WTC11 (cell line): ENCODE results near the gene CAST. TPM values are rescaled to one million over a fixed set of nuclear protein-coding genes. Genes with fewer than 3 reads are reported as not detected.

Experiments
- ATAC-seq: fragments of 200-7000 bp; cut with Tn5 transposase; 2 replicates; pipeline ENCODE4 v1.10.0; 2021; ENCODE audit warnings: mild to moderate bottlenecking, moderate library complexity
- CTCF ChIA-PET: fragments of 300-600 bp; sonication (Branson Sonifier 250); formaldehyde crosslinking; loops from one replicate; lab custom pipeline; 2021; ENCODE audit warnings: antibody characterized with exemption; lab: Charles Lee
- POLR2A ChIA-PET: fragments of 350-600 bp; sonication (Branson Sonifier 250); formaldehyde crosslinking; loops from one replicate; lab custom pipeline; 2021; ENCODE audit warnings: antibody characterized with exemption; lab: Charles Lee
- DNase-seq: peaks from one replicate; pipeline ENCODE4 v3.0.0; 2021; ENCODE audit warnings: low spot score
- H3K27ac Mint-ChIP-seq: 2 replicates; pipeline ENCODE4 v1.8.0; 2021; ENCODE audit warnings: mixed read lengths
- H3K27me3 Mint-ChIP-seq: 2 replicates; pipeline ENCODE4 v1.8.0; 2021; ENCODE audit warnings: low read depth, mild to moderate bottlenecking, moderate library complexity, mixed read lengths
- H3K36me3 Mint-ChIP-seq: 2 replicates; pipeline ENCODE4 v1.8.0; 2021; ENCODE audit warnings: mixed read lengths
- H3K4me1 Mint-ChIP-seq: 2 replicates; pipeline ENCODE4 v1.8.0; 2022; ENCODE audit warnings: mixed read lengths
- H3K4me3 Mint-ChIP-seq: 2 replicates; pipeline ENCODE4 v1.8.0; 2021; ENCODE audit warnings: mild to moderate bottlenecking, moderate library complexity, mixed read lengths
- H3K9me3 Mint-ChIP-seq: 2 replicates; pipeline ENCODE4 v1.8.0; 2021; ENCODE audit warnings: mixed read lengths
- AR ChIP-seq: fragments of 250-450 bp; sonication (Bioruptor Pico); IDR thresholded peaks from 2 replicates; pipeline ENCODE4 v1.9.0; 2021; ENCODE audit warnings: mild to moderate bottlenecking
- ELF4 ChIP-seq: sonication (generic); formaldehyde crosslinking; IDR thresholded peaks from 2 replicates; pipeline ENCODE4 v1.8.1; 2022; ENCODE audit warnings: low read depth, mild to moderate bottlenecking, moderate library complexity, missing genetic modification reagents
- EMX1 ChIP-seq: fragments of 250-450 bp; sonication (Bioruptor Pico); IDR thresholded peaks from 2 replicates; pipeline ENCODE4 v1.8.0; 2021; ENCODE audit warnings: mild to moderate bottlenecking
- ESRRA ChIP-seq: sonication (generic); formaldehyde crosslinking; IDR thresholded peaks from 2 replicates; pipeline ENCODE4 v1.8.1; 2022; ENCODE audit warnings: mild to moderate bottlenecking, missing genetic modification reagents, borderline replicate concordance
- FOXK1 ChIP-seq: sonication (generic); formaldehyde crosslinking; IDR thresholded peaks from 2 replicates; pipeline ENCODE4 v1.8.0; 2022; ENCODE audit warnings: mild to moderate bottlenecking, moderate library complexity, missing genetic modification reagents
- FOXP1 ChIP-seq: sonication (generic); formaldehyde crosslinking; IDR thresholded peaks from 2 replicates; pipeline ENCODE4 v1.8.0; 2022; ENCODE audit warnings: missing genetic modification reagents, mild to moderate bottlenecking, moderate library complexity, borderline replicate concordance
- HMGXB4 ChIP-seq: sonication (generic); formaldehyde crosslinking; IDR thresholded peaks from 2 replicates; pipeline ENCODE4 v1.8.1; 2023; ENCODE audit warnings: mild to moderate bottlenecking, moderate library complexity, missing genetic modification reagents
- JUN ChIP-seq: sonication (generic); formaldehyde crosslinking; IDR thresholded peaks from 2 replicates; pipeline ENCODE4 v1.8.0; 2023; ENCODE audit warnings: mild to moderate bottlenecking, missing genetic modification reagents
- MLX ChIP-seq: sonication (generic); formaldehyde crosslinking; IDR thresholded peaks from 2 replicates; pipeline ENCODE4 v1.8.1; 2023; ENCODE audit warnings: mild to moderate bottlenecking, missing genetic modification reagents, moderate library complexity
- NR1H2 ChIP-seq: sonication (generic); formaldehyde crosslinking; IDR thresholded peaks from 2 replicates; pipeline ENCODE4 v1.9.0; 2021; ENCODE audit warnings: mild to moderate bottlenecking, moderate library complexity, missing genetic modification reagents
- ZNF138 ChIP-seq: sonication (generic); formaldehyde crosslinking; conservative IDR thresholded peaks from 2 replicates; pipeline ENCODE4 v1.8.1; 2022; ENCODE audit warnings: mild to moderate bottlenecking, moderate library complexity, missing genetic modification reagents
- ZNF219 ChIP-seq: sonication (generic); formaldehyde crosslinking; IDR thresholded peaks from 2 replicates; pipeline ENCODE4 v1.8.0; 2023; ENCODE audit warnings: missing genetic modification reagents, mild to moderate bottlenecking, borderline replicate concordance
- ZNF317 ChIP-seq: sonication (generic); formaldehyde crosslinking; IDR thresholded peaks from 2 replicates; pipeline ENCODE4 v1.8.1; 2023; ENCODE audit warnings: low read depth, mild to moderate bottlenecking, moderate library complexity, missing genetic modification reagents, borderline replicate concordance
- ZNF671 ChIP-seq: fragments of 250-450 bp; sonication (Bioruptor Pico); IDR thresholded peaks from 2 replicates; pipeline ENCODE4 v1.8.0; 2021; ENCODE audit warnings: mild to moderate bottlenecking
- total RNA-seq: library from RNA; stranded (reverse); gene quantifications from 3 replicates; pipeline ENCODE4 v1.2.3, GENCODE V29; 2021
- TF ChIP-seq, protein P1 (sequence below): sonication (generic); formaldehyde crosslinking; IDR thresholded peaks from 2 replicates; pipeline ENCODE4 v1.8.0; 2023; ENCODE audit warnings: missing genetic modification reagents, mild to moderate bottlenecking, borderline replicate concordance
- TF ChIP-seq, protein P2 (sequence below): sonication (generic); formaldehyde crosslinking; conservative IDR thresholded peaks from 2 replicates; pipeline ENCODE4 v1.8.1; 2022; ENCODE audit warnings: mild to moderate bottlenecking, missing genetic modification reagents
- TF ChIP-seq, protein P3 (sequence below): fragments of 250-450 bp; sonication (Bioruptor Pico); IDR thresholded peaks from 2 replicates; pipeline ENCODE4 v1.9.0; 2021; ENCODE audit warnings: moderate library complexity, mild to moderate bottlenecking, inconsistent platforms, borderline replicate concordance
- TF ChIP-seq, protein P4 (sequence below): sonication (generic); formaldehyde crosslinking; IDR thresholded peaks from 2 replicates; pipeline ENCODE4 v1.8.1; 2023; ENCODE audit warnings: mild to moderate bottlenecking, missing genetic modification reagents, moderate library complexity

CAST gene
- total RNA-seq, 1 experiment from 2014 or later = 40.0 TPM

DNA sequence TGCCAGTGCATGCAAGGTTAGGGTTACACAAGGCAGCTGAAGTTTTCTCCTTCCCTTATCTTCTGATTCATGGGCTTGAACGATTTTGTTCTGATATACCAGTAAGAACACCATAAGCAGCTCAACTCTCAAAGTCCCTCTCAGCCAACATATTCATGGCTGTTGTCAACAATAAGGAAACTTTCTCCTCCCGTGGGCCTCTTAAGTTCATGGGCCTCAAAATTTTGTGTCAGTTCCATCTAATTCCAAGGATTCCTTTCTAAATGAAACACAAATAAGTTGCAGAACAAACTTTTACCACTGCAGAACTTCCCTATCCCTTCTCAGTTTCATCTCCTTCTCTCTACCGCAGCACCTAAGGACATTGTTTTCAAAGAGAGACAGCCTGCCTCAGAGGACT, 23.6 kb upstream of the CAST start:
- TF ChIP-seq HMGXB4 (CRISPR knock-in tag) = no peak
- no peak for TF ChIP-seq ESRRA (CRISPR knock-in tag)
- no peak for TF ChIP-seq ELF4 (CRISPR knock-in tag)
- no peak for TF ChIP-seq ZNF138 (CRISPR knock-in tag)
- no peak for TF ChIP-seq ZNF317 (CRISPR knock-in tag)
- no peak for TF ChIP-seq FOXP1 (CRISPR knock-in tag)
- TF ChIP-seq ZNF219 (CRISPR knock-in tag) = no peak
- TF ChIP-seq AR = no peak
- TF ChIP-seq FOXK1 (CRISPR knock-in tag) = no peak
- TF ChIP-seq, protein P1, sequence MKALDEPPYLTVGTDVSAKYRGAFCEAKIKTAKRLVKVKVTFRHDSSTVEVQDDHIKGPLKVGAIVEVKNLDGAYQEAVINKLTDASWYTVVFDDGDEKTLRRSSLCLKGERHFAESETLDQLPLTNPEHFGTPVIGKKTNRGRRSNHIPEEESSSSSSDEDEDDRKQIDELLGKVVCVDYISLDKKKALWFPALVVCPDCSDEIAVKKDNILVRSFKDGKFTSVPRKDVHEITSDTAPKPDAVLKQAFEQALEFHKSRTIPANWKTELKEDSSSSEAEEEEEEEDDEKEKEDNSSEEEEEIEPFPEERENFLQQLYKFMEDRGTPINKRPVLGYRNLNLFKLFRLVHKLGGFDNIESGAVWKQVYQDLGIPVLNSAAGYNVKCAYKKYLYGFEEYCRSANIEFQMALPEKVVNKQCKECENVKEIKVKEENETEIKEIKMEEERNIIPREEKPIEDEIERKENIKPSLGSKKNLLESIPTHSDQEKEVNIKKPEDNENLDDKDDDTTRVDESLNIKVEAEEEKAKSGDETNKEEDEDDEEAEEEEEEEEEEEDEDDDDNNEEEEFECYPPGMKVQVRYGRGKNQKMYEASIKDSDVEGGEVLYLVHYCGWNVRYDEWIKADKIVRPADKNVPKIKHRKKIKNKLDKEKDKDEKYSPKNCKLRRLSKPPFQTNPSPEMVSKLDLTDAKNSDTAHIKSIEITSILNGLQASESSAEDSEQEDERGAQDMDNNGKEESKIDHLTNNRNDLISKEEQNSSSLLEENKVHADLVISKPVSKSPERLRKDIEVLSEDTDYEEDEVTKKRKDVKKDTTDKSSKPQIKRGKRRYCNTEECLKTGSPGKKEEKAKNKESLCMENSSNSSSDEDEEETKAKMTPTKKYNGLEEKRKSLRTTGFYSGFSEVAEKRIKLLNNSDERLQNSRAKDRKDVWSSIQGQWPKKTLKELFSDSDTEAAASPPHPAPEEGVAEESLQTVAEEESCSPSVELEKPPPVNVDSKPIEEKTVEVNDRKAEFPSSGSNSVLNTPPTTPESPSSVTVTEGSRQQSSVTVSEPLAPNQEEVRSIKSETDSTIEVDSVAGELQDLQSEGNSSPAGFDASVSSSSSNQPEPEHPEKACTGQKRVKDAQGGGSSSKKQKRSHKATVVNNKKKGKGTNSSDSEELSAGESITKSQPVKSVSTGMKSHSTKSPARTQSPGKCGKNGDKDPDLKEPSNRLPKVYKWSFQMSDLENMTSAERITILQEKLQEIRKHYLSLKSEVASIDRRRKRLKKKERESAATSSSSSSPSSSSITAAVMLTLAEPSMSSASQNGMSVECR (CRISPR knock-in tag) = no peak
- no peak for TF ChIP-seq EMX1 (CRISPR knock-in tag)
- TF ChIP-seq JUN = no peak
- TF ChIP-seq, protein P2, sequence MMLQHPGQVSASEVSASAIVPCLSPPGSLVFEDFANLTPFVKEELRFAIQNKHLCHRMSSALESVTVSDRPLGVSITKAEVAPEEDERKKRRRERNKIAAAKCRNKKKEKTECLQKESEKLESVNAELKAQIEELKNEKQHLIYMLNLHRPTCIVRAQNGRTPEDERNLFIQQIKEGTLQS (CRISPR knock-in tag) = no peak
- no peak for TF ChIP-seq NR1H2
- TF ChIP-seq, protein P3, sequence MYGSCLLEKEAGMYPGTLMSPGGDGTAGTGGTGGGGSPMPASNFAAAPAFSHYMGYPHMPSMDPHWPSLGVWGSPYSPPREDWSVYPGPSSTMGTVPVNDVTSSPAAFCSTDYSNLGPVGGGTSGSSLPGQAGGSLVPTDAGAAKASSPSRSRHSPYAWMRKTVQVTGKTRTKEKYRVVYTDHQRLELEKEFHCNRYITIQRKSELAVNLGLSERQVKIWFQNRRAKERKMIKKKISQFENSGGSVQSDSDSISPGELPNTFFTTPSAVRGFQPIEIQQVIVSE (CRISPR knock-in tag) = no peak
- TF ChIP-seq, protein P4, sequence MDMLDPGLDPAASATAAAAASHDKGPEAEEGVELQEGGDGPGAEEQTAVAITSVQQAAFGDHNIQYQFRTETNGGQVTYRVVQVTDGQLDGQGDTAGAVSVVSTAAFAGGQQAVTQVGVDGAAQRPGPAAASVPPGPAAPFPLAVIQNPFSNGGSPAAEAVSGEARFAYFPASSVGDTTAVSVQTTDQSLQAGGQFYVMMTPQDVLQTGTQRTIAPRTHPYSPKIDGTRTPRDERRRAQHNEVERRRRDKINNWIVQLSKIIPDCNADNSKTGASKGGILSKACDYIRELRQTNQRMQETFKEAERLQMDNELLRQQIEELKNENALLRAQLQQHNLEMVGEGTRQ (CRISPR knock-in tag) = no peak
- no peak for TF ChIP-seq ZNF671 (CRISPR knock-in tag)
- no peak for TF ChIP-seq MLX
- ChIA-PET POLR2A (no interaction called here), CTCF (no interaction called here)
- DNase-seq = no peak
- Mint-ChIP-seq H3K36me3 (no peaks in the 10 kb centered on the region), H3K4me1 (peaks cover 9% of the 10 kb centered on the region), H3K9me3 (no peaks in the 10 kb centered on the region), H3K4me3 (no peak overlapping the region), H3K27ac (no peak overlapping the region), H3K27me3 (no peaks in the 10 kb centered on the region)
- ATAC-seq = no peak
